IMR-90 (cell line): ENCODE results near the gene RSU1.

ENCODE experiments used
- BHLHE40 ChIP-seq: fragments of 150-350 bp; IDR thresholded peaks from 2 replicates; pipeline ENCODE4 v1.6.1; 2016; ENCODE audit warnings: mild to moderate bottlenecking, low read depth, low read length
- CEBPB ChIP-seq: IDR thresholded peaks from 2 replicates; pipeline ENCODE4 v1.6.1; 2012; ENCODE audit warnings: low read depth, low read length, improper control_type of control experiment
- CHD1 ChIP-seq: IDR thresholded peaks from 2 replicates; pipeline ENCODE4 v1.6.1; 2012; ENCODE audit warnings: low read depth, low read length, improper control_type of control experiment
- MAFK ChIP-seq: IDR thresholded peaks from 2 replicates; pipeline ENCODE4 v1.6.1; 2012; ENCODE audit warnings: low read depth, low read length, improper control_type of control experiment
- NFE2L2 ChIP-seq: fragments of 150-350 bp; IDR thresholded peaks from 2 replicates; pipeline ENCODE4 v1.6.1; 2016; ENCODE audit warnings: low read depth, mild to moderate bottlenecking, low read length
- POLR2A ChIP-seq: IDR thresholded peaks from 2 replicates; pipeline ENCODE4 v1.6.1; 2012; ENCODE audit warnings: mild to moderate bottlenecking, low read depth, low read length
- SMC3 ChIP-seq: fragments of 150-350 bp; IDR thresholded peaks from 2 replicates; pipeline ENCODE4 v1.6.1; 2016; ENCODE audit warnings: low read depth, mild to moderate bottlenecking, antibody characterized with exemption, low read length, moderate library complexity
- TF ChIP-seq, protein P1 (sequence below): conservative IDR thresholded peaks from 2 replicates; pipeline ENCODE4 v1.5.1; 2012; ENCODE audit warnings: mild to moderate bottlenecking, low read depth, low read length, improper control_type of control experiment
- TF ChIP-seq, protein P2 (sequence below): fragments of 150-350 bp; IDR thresholded peaks from 2 replicates; pipeline ENCODE4 v1.6.1; 2016; ENCODE audit warnings: low read depth, mild to moderate bottlenecking, low read length, moderate library complexity, borderline replicate concordance

DNA sequence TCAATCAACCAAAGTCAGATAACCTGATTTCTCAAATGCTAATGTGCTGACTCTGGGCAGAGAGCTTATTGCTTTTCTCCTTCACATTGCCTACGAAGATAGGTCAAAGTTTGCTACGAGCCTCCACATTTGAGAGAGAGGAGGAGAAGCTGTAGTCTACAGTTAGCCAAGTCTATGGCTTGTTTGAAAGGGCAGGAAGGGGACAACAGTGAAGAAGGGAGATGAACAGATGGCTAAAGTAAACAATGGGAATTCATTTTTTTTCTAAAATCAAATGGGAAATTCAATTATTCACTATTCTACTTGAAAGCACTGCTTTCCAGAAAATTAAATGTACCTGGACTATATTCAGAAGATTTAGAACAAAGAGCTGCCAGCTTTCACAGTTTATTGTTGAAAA is 168.9 kb downstream of the RSU1 start:
- TF ChIP-seq, protein P1, sequence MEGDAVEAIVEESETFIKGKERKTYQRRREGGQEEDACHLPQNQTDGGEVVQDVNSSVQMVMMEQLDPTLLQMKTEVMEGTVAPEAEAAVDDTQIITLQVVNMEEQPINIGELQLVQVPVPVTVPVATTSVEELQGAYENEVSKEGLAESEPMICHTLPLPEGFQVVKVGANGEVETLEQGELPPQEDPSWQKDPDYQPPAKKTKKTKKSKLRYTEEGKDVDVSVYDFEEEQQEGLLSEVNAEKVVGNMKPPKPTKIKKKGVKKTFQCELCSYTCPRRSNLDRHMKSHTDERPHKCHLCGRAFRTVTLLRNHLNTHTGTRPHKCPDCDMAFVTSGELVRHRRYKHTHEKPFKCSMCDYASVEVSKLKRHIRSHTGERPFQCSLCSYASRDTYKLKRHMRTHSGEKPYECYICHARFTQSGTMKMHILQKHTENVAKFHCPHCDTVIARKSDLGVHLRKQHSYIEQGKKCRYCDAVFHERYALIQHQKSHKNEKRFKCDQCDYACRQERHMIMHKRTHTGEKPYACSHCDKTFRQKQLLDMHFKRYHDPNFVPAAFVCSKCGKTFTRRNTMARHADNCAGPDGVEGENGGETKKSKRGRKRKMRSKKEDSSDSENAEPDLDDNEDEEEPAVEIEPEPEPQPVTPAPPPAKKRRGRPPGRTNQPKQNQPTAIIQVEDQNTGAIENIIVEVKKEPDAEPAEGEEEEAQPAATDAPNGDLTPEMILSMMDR = no peak
- no peak for TF ChIP-seq POLR2A
- no peak for TF ChIP-seq NFE2L2
- no peak for TF ChIP-seq SMC3
- TF ChIP-seq CHD1 = no peak
- no peak for TF ChIP-seq CEBPB
- no peak for TF ChIP-seq MAFK
- TF ChIP-seq, protein P2, sequence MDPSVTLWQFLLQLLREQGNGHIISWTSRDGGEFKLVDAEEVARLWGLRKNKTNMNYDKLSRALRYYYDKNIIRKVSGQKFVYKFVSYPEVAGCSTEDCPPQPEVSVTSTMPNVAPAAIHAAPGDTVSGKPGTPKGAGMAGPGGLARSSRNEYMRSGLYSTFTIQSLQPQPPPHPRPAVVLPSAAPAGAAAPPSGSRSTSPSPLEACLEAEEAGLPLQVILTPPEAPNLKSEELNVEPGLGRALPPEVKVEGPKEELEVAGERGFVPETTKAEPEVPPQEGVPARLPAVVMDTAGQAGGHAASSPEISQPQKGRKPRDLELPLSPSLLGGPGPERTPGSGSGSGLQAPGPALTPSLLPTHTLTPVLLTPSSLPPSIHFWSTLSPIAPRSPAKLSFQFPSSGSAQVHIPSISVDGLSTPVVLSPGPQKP = no peak
- no peak for TF ChIP-seq BHLHE40
